HepG2 (cell line): Measurements from ENCODE around the gene GDPD1. TPM values are rescaled to one million over a fixed set of nuclear protein-coding genes. Genes with fewer than 3 reads are reported as not detected.
A peak's percentile ranks its signal among the peaks of the same experiment; 100 is the strongest.

ENCODE experiments used
- FLYWCH1 ChIP-seq: sonication (generic); formaldehyde crosslinking; IDR thresholded peaks from 2 replicates; pipeline ENCODE4 v1.8.1; 2023; ENCODE audit warnings: mild to moderate bottlenecking, missing genetic modification reagents
- FOXJ3 ChIP-seq: sonication (generic); formaldehyde crosslinking; IDR thresholded peaks from 2 replicates; pipeline ENCODE4 v1.4.0; 2020; ENCODE audit warnings: missing genetic modification reagents, mild to moderate bottlenecking, borderline replicate concordance
- HDAC6 ChIP-seq: fragments of 200-600 bp; sonication (generic); IDR thresholded peaks from 2 replicates; pipeline ENCODE4 v1.7.0; 2017; ENCODE audit warnings: mild to moderate bottlenecking, antibody characterized with exemption, low read length, low read depth
- JUN ChIP-seq: sonication (generic); formaldehyde crosslinking; IDR thresholded peaks from 2 replicates; pipeline ENCODE4 v1.4.0; 2020; ENCODE audit warnings: mild to moderate bottlenecking, missing genetic modification reagents
- PHB2 ChIP-seq: fragments of 450-650 bp; IDR thresholded peaks from 2 replicates; pipeline ENCODE4 v1.6.1; 2018; ENCODE audit not compliant: partially characterized antibody
- RXRA ChIP-seq: sonication (generic); formaldehyde crosslinking; IDR thresholded peaks from 2 replicates; pipeline ENCODE4 v1.5.1; 2020; ENCODE audit warnings: missing genetic modification reagents
- U2AF1 ChIP-seq: fragments of 200-400 bp; formaldehyde crosslinking; optimal IDR thresholded peaks from 2 replicates; pipeline ENCODE3; 2017; ENCODE audit warnings: mild to moderate bottlenecking, low read depth, low read length
- ZC3H13 ChIP-seq: sonication (generic); formaldehyde crosslinking; IDR thresholded peaks from 2 replicates; pipeline ENCODE4 v1.8.1; 2023; ENCODE audit warnings: mild to moderate bottlenecking, missing genetic modification reagents, moderate library complexity
- ZFYVE20 ChIP-seq: sonication (generic); formaldehyde crosslinking; IDR thresholded peaks from 2 replicates; pipeline ENCODE4 v1.8.0; 2023; ENCODE audit warnings: low read depth, mild to moderate bottlenecking, moderate library complexity, missing genetic modification reagents, borderline replicate concordance
- ZNF577 ChIP-seq: sonication (generic); formaldehyde crosslinking; IDR thresholded peaks from 2 replicates; pipeline ENCODE4 v1.4.0; 2020; ENCODE audit warnings: mild to moderate bottlenecking, low read depth, missing genetic modification reagents, borderline replicate concordance
- ZSCAN30 ChIP-seq: sonication (generic); formaldehyde crosslinking; IDR thresholded peaks from 2 replicates; pipeline ENCODE4 v1.5.0; 2020; ENCODE audit warnings: mild to moderate bottlenecking, missing genetic modification reagents
- polyA plus RNA-seq, 8 experiments: library from polyadenylated mRNA; depleted of rRNA in 3 of 8; stranded (reverse) in 7 of 8; unstranded in 1 of 8; fragments of >200 nt; fragmentation: Illumina TruSeq in 4 of 8; extraction: Trizol in 4 of 8; gene quantifications; 2 replicates each; pipeline versions ENCODE4 v1.2.1 to v1.2.3, GENCODE V29; 2011 to 2016; ENCODE audit warnings: low read depth in 4 of 8, missing spikeins in 1 of 8, mixed read lengths in 1 of 8; ENCODE audit not compliant: insufficient read depth in 1 of 8
- total RNA-seq, 5 experiments: library from RNA; depleted of rRNA; stranded (reverse); fragments of >200 nt; fragmentation: Illumina TruSeq; extraction: Trizol; gene quantifications; 2 replicates each; pipeline ENCODE4 v1.2.3, GENCODE V29; 2016; ENCODE audit warnings: low read depth in 1 of 5
- TF ChIP-seq, protein P1 (sequence below), 2 experiments: sonication (generic) in 1 of 2; formaldehyde crosslinking in 1 of 2; IDR thresholded peaks; 2 replicates each; pipeline versions ENCODE4 v1.5.1 to v1.6.1; 2011 to 2020; ENCODE audit warnings: borderline replicate concordance in 1 of 2, low read depth in 1 of 2, low read length in 1 of 2, mild to moderate bottlenecking in 1 of 2, missing genetic modification reagents in 1 of 2, moderate library complexity in 1 of 2
- TF ChIP-seq, protein P2 (sequence below): sonication (generic); formaldehyde crosslinking; IDR thresholded peaks from 2 replicates; pipeline ENCODE4 v1.4.0; 2020; ENCODE audit warnings: mild to moderate bottlenecking, missing genetic modification reagents, borderline replicate concordance
- TF ChIP-seq, protein P3 (sequence below): sonication (generic); formaldehyde crosslinking; IDR thresholded peaks from 2 replicates; pipeline ENCODE4 v1.5.1; 2020; ENCODE audit warnings: missing genetic modification reagents, mild to moderate bottlenecking, borderline replicate concordance
- TF ChIP-seq, protein P4 (sequence below): sonication (generic); formaldehyde crosslinking; conservative IDR thresholded peaks from 2 replicates; pipeline ENCODE4 v1.4.0; 2020; ENCODE audit warnings: missing genetic modification reagents
- TF ChIP-seq, protein P5 (sequence below): sonication (generic); formaldehyde crosslinking; IDR thresholded peaks from 2 replicates; pipeline ENCODE4 v1.4.0; 2020; ENCODE audit warnings: missing genetic modification reagents

The GDPD1 gene
- total and polyA plus RNA-seq, 2 of the 13 experiments (the other 11 are each of a cell fraction or from before 2014, with no cell fraction given), result 6.0 to 7.7 TPM

DNA sequence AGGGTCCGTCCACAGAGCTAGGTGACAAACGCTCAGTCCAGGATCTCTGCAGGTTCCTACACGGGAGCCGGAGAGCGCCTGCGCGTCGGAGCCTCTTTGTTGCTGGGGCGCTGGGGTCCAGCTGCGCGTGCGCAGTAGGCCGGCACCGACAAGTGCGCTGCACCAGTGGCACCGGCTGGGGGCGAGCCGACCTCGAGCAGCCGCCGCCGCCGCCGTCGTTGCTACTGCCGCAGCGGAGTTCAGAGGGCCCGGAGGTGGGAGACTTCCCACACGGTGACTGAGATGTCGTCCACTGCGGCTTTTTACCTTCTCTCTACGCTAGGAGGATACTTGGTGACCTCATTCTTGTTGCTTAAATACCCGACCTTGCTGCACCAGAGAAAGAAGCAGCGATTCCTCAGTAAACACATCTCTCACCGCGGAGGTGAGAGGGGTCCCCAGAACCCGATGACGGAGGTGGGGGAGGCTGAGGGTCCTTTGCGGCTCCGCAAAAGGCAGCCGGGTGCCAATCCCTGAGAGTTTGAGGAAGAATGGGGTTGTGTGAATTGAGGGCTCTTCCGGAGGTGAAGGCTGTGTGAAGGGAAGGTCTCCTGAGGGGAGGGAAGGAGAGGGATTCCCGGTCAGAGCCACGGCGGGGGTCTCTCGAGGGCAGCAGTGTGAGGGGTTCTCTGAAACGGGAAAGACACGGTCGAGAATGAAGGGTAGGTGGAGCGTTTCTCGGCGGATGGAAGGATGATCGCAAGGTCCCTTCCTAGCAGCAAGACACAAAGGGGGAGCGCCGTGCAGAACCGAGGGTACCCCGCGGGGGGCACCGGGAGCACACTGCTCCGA, at the start of gene GDPD1 (continued):
- TF ChIP-seq, protein P1, sequence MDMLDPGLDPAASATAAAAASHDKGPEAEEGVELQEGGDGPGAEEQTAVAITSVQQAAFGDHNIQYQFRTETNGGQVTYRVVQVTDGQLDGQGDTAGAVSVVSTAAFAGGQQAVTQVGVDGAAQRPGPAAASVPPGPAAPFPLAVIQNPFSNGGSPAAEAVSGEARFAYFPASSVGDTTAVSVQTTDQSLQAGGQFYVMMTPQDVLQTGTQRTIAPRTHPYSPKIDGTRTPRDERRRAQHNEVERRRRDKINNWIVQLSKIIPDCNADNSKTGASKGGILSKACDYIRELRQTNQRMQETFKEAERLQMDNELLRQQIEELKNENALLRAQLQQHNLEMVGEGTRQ (IDR thresholded peaks at IDR 0.05; ENCODE audit: low read depth, low read length), result no peak
- TF ChIP-seq, protein P1 (CRISPR knock-in tag; IDR thresholded peaks at IDR 0.05; ENCODE audit: borderline replicate concordance), result no peak
- TF ChIP-seq RXRA (CRISPR knock-in tag) (peak; percentile 77), FOXJ3 (no peak), ZNF577 (CRISPR knock-in tag) (no peak), PHB2 (no peak), HDAC6 (no peak), ZC3H13 (CRISPR knock-in tag) (no peak), JUN (CRISPR knock-in tag) (peak; percentile 76; the same call in 1 of the 2 replicates), U2AF1 (peak; percentile 91), ZSCAN30 (CRISPR knock-in tag) (no peak), FLYWCH1 (CRISPR knock-in tag) (no peak), ZFYVE20 (CRISPR knock-in tag) (0 out of 2 replicates have a peak, but pooled peaks have one; percentile 70)
- TF ChIP-seq, protein P2, sequence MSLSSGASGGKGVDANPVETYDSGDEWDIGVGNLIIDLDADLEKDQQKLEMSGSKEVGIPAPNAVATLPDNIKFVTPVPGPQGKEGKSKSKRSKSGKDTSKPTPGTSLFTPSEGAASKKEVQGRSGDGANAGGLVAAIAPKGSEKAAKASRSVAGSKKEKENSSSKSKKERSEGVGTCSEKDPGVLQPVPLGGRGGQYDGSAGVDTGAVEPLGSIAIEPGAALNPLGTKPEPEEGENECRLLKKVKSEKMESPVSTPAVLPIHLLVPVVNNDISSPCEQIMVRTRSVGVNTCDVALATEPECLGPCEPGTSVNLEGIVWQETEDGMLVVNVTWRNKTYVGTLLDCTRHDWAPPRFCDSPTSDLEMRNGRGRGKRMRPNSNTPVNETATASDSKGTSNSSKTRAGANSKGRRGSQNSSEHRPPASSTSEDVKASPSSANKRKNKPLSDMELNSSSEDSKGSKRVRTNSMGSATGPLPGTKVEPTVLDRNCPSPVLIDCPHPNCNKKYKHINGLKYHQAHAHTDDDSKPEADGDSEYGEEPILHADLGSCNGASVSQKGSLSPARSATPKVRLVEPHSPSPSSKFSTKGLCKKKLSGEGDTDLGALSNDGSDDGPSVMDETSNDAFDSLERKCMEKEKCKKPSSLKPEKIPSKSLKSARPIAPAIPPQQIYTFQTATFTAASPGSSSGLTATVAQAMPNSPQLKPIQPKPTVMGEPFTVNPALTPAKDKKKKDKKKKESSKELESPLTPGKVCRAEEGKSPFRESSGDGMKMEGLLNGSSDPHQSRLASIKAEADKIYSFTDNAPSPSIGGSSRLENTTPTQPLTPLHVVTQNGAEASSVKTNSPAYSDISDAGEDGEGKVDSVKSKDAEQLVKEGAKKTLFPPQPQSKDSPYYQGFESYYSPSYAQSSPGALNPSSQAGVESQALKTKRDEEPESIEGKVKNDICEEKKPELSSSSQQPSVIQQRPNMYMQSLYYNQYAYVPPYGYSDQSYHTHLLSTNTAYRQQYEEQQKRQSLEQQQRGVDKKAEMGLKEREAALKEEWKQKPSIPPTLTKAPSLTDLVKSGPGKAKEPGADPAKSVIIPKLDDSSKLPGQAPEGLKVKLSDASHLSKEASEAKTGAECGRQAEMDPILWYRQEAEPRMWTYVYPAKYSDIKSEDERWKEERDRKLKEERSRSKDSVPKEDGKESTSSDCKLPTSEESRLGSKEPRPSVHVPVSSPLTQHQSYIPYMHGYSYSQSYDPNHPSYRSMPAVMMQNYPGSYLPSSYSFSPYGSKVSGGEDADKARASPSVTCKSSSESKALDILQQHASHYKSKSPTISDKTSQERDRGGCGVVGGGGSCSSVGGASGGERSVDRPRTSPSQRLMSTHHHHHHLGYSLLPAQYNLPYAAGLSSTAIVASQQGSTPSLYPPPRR (CRISPR knock-in tag), result peak; percentile 68; the same call in 1 of the 2 replicates
- TF ChIP-seq, protein P3, sequence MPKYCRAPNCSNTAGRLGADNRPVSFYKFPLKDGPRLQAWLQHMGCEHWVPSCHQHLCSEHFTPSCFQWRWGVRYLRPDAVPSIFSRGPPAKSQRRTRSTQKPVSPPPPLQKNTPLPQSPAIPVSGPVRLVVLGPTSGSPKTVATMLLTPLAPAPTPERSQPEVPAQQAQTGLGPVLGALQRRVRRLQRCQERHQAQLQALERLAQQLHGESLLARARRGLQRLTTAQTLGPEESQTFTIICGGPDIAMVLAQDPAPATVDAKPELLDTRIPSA (CRISPR knock-in tag), result 0 out of 2 replicates have a peak, but pooled peaks have one; percentile 49
- TF ChIP-seq, protein P4, sequence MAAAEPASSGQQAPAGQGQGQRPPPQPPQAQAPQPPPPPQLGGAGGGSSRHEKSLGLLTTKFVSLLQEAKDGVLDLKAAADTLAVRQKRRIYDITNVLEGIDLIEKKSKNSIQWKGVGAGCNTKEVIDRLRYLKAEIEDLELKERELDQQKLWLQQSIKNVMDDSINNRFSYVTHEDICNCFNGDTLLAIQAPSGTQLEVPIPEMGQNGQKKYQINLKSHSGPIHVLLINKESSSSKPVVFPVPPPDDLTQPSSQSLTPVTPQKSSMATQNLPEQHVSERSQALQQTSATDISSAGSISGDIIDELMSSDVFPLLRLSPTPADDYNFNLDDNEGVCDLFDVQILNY (CRISPR knock-in tag), result no peak
- TF ChIP-seq, protein P5, sequence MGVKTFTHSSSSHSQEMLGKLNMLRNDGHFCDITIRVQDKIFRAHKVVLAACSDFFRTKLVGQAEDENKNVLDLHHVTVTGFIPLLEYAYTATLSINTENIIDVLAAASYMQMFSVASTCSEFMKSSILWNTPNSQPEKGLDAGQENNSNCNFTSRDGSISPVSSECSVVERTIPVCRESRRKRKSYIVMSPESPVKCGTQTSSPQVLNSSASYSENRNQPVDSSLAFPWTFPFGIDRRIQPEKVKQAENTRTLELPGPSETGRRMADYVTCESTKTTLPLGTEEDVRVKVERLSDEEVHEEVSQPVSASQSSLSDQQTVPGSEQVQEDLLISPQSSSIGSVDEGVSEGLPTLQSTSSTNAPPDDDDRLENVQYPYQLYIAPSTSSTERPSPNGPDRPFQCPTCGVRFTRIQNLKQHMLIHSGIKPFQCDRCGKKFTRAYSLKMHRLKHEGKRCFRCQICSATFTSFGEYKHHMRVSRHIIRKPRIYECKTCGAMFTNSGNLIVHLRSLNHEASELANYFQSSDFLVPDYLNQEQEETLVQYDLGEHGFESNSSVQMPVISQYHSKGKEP (CRISPR knock-in tag), result no peak
